Breast epithelium (tissue), 4 donors: Measurements from ENCODE around the gene ZNF184. TPM values are rescaled to one million over a fixed set of nuclear protein-coding genes. Genes with fewer than 3 reads are reported as not detected.
A peak's percentile ranks its signal among the peaks of the same experiment; 100 is the strongest.

ENCODE experiments used
- DNase-seq, 2 donors: peaks; one replicate each; pipeline ENCODE4 v3.0.0-alpha.2; 2019; ENCODE audit warnings: low spot score in 2 of 2
- H3K27ac ChIP-seq, 2 donors: fragments of 200-600 bp; sonication (generic) in 1 of 2; one replicate each; pipeline ENCODE4 v1.5.1; 2016 to 2019; ENCODE audit warnings: mild to moderate bottlenecking in 1 of 2
- H3K27me3 ChIP-seq, 2 donors: fragments of 200-600 bp; sonication (generic) in 1 of 2; one replicate each; pipeline versions ENCODE4 v1.5.1 to v1.6.0; 2017 to 2019; ENCODE audit warnings: control low read depth in 1 of 2, mild to moderate bottlenecking in 1 of 2
- H3K36me3 ChIP-seq: fragments of 200-600 bp; one replicate; pipeline ENCODE4 v1.5.1; 2019
- H3K4me1 ChIP-seq, 2 donors: fragments of 200-600 bp; sonication (generic); one replicate each; pipeline ENCODE4 v1.5.1; 2016 to 2019; ENCODE audit warnings: control low read depth in 1 of 2
- H3K4me3 ChIP-seq, 3 donors: fragments of 200-600 bp; sonication (generic); 1 replicate in 2 of 3; 2 replicates in 1 of 3; pipeline ENCODE4 v1.5.1; 2016 to 2019; ENCODE audit warnings: mild to moderate bottlenecking in 3 of 3, moderate library complexity in 2 of 3
- H3K9me3 ChIP-seq, 2 donors: fragments of 200-600 bp; sonication (generic) in 1 of 2; one replicate each; pipeline ENCODE4 v1.5.1; 2016 to 2019; ENCODE audit warnings: control low read depth in 1 of 2
- CTCF ChIP-seq, 3 donors: fragments of 450-650 bp; IDR thresholded peaks; one replicate each; pipeline ENCODE4 v1.5.1; 2016 to 2017; ENCODE audit warnings: antibody characterized with exemption in 3 of 3, mild to moderate bottlenecking in 3 of 3, moderate library complexity in 3 of 3
- POLR2A ChIP-seq: fragments of 450-650 bp; IDR thresholded peaks from one replicate; pipeline ENCODE4 v1.6.1; 2016; ENCODE audit warnings: antibody characterized with exemption, mild to moderate bottlenecking, moderate library complexity
- POLR2AphosphoS5 ChIP-seq, 3 donors: sonication (generic); formaldehyde crosslinking; IDR thresholded peaks; one replicate each; pipeline ENCODE4 v1.6.1; 2017; ENCODE audit warnings: antibody characterized with exemption in 3 of 3
- intact Hi-C: fragments of 100-400 bp; cut with DNase I; formaldehyde crosslinking; loops from one replicate; pipeline ENCODE4 v1.15.1; 2023; ENCODE audit warnings: low total_unique reads
- total RNA-seq, 3 donors: library from RNA; depleted of rRNA; stranded (reverse); fragments of >200 nt; gene quantifications; one replicate each; pipeline ENCODE4 v1.1.0, GENCODE V29; 2016

ZNF184 gene
- total RNA-seq, 3 donors from 2014 or later = 3.8 to 13.3 (median 9.2) TPM

GRCh38 chr6:27474172-27474465, 1.2 kb upstream of the ZNF184 start:
- no peaks in the 10 kb centered on the region for H3K36me3 ChIP-seq
- intact Hi-C loops = no loop called here
- peak overlapping the region in 1 of 3 donors; percentile 94 for H3K4me3 ChIP-seq
- DNase-seq = no peak
- no peaks in the 10 kb centered on the region for H3K9me3 ChIP-seq
- H3K4me1 ChIP-seq = peaks cover 0 to 8% of the 10 kb centered on the region in 2 donors
- H3K27ac ChIP-seq = no peak overlapping the region
- H3K27me3 ChIP-seq = no peaks in the 10 kb centered on the region
- TF ChIP-seq POLR2AphosphoS5 (IDR thresholded peaks at IDR 0.05) = no peak
- TF ChIP-seq CTCF (IDR thresholded peaks at IDR 0.05) = no peak
- TF ChIP-seq POLR2A = no peak

- Histone ChIP-seq H3K27ac (peak overlapping the region; percentile 94 to 97), H3K36me3 (no peaks in the 10 kb centered on the region), H3K4me1 (peaks cover 0 to 5% of the 10 kb centered on the region in 2 donors), H3K9me3 (no peaks in the 10 kb centered on the region), H3K4me3 (peak overlapping the region; percentile 84 to 94 (median 84)), H3K27me3 (no peaks in the 10 kb centered on the region)
- peak; percentile 35 to 52 for DNase-seq
- TF ChIP-seq POLR2AphosphoS5 (IDR thresholded peaks at IDR 0.05) (no peak), CTCF (IDR thresholded peaks at IDR 0.05) (no peak), POLR2A (no peak)
- intact Hi-C loops = no loop called here
These were observed 706 bp downstream of the ZNF184 start for GRCh38 chr6:27472182-27472616.

- Histone ChIP-seq H3K4me1 (peaks cover 0 to 5% of the 10 kb centered on the region in 2 donors), H3K9me3 (no peaks in the 10 kb centered on the region), H3K36me3 (no peaks in the 10 kb centered on the region), H3K4me3 (peak overlapping the region; percentile 84 to 94 (median 84)), H3K27ac (peak overlapping the region; percentile 94 to 97), H3K27me3 (no peaks in the 10 kb centered on the region)
- DNase-seq = no peak
- intact Hi-C loops = no loop called here
- TF ChIP-seq POLR2AphosphoS5 (IDR thresholded peaks at IDR 0.05) (no peak), POLR2A (no peak), CTCF (IDR thresholded peaks at IDR 0.05) (no peak)
These were observed 1.4 kb downstream of the ZNF184 start for GRCh38 chr6:27471365-27472115.

GRCh38 chr6:27470023-27470422, 2.9 kb downstream of the ZNF184 start:
- no peak for TF ChIP-seq CTCF (IDR thresholded peaks at IDR 0.05)
- no peak for TF ChIP-seq POLR2A
- TF ChIP-seq POLR2AphosphoS5 (IDR thresholded peaks at IDR 0.05) = no peak
- intact Hi-C loops = no loop called here

GRCh38 chr6:27468334-27468733, 4.6 kb downstream of the ZNF184 start:
- H3K36me3 ChIP-seq = no peaks in the 10 kb centered on the region

More at GRCh38 chr6:27470023-27470422, 2.9 kb downstream of the ZNF184 start:
- DNase-seq = no peak
- no peak overlapping the region for H3K27ac ChIP-seq
- H3K4me1 ChIP-seq = peaks cover 0 to 5% of the 10 kb centered on the region in 2 donors
- H3K27me3 ChIP-seq = no peaks in the 10 kb centered on the region
- no peaks in the 10 kb centered on the region for H3K9me3 ChIP-seq
- H3K36me3 ChIP-seq = no peaks in the 10 kb centered on the region
- no peak overlapping the region for H3K4me3 ChIP-seq

More at GRCh38 chr6:27468334-27468733, 4.6 kb downstream of the ZNF184 start:
- intact Hi-C loops = no loop called here
- H3K4me3 ChIP-seq = no peak overlapping the region
- no peak for TF ChIP-seq POLR2AphosphoS5 (IDR thresholded peaks at IDR 0.05)
- no peak for TF ChIP-seq CTCF (IDR thresholded peaks at IDR 0.05)
- TF ChIP-seq POLR2A = no peak
- no peaks in the 10 kb centered on the region for H3K9me3 ChIP-seq
- no peaks in the 10 kb centered on the region for H3K27me3 ChIP-seq
- H3K27ac ChIP-seq = no peak overlapping the region
- DNase-seq = no peak
- H3K4me1 ChIP-seq = peaks cover 0 to 5% of the 10 kb centered on the region in 2 donors
